Ascending aorta (tissue), 2 donors: Measurements from ENCODE around the gene APEH. TPM values are rescaled to one million over a fixed set of nuclear protein-coding genes. Genes with fewer than 3 reads are reported as not detected.

Experiments
- DNase-seq, 2 donors: peaks; one replicate each; pipeline ENCODE4 v3.0.0-alpha.2; 2019; ENCODE audit warnings: low spot score in 2 of 2
- H3K27ac ChIP-seq, 2 donors: fragments of 200-600 bp; sonication (generic); one replicate each; pipeline ENCODE4 v1.5.1; 2016 to 2017; ENCODE audit warnings: mild to moderate bottlenecking in 1 of 2
- H3K27me3 ChIP-seq: fragments of 200-600 bp; sonication (generic); one replicate; pipeline ENCODE4 v1.5.1; 2017
- H3K36me3 ChIP-seq, 2 donors: fragments of 200-600 bp; sonication (generic); one replicate each; pipeline ENCODE4 v1.5.1; 2016
- H3K4me1 ChIP-seq, 2 donors: fragments of 200-600 bp; sonication (generic); one replicate each; pipeline ENCODE4 v1.5.1; 2016 to 2017; ENCODE audit warnings: mild to moderate bottlenecking in 1 of 2
- H3K4me3 ChIP-seq, 2 donors: fragments of 200-600 bp; sonication (generic); one replicate each; pipeline ENCODE4 v1.5.1; 2016 to 2017; ENCODE audit warnings: mild to moderate bottlenecking in 1 of 2
- H3K9me3 ChIP-seq, 2 donors: fragments of 200-600 bp; sonication (generic); one replicate each; pipeline ENCODE4 v1.5.1; 2016
- CTCF ChIP-seq, 3 experiments: fragments of 200-600 bp in 2 of 3; fragments of 450-650 bp in 1 of 3; sonication (generic) in 2 of 3; IDR thresholded peaks; one replicate each; pipeline ENCODE4 v1.5.1; 2016 to 2019; ENCODE audit warnings: antibody characterized with exemption in 3 of 3, mild to moderate bottlenecking in 1 of 3, moderate library complexity in 1 of 3
- intact Hi-C: fragments of 100-400 bp; cut with DNase I; formaldehyde crosslinking; loops from one replicate; pipeline ENCODE4 v1.15.1; 2023
- total RNA-seq: library from RNA; depleted of rRNA; stranded (reverse); fragments of >200 nt; gene quantifications from one replicate; pipeline ENCODE4 v1.1.0, GENCODE V29; 2016

Gene APEH
- total RNA-seq, 1 donor from 2014 or later, result 79.5 TPM

- TF ChIP-seq CTCF (IDR thresholded peaks at IDR 0.05), result no peak
- peaks cover 5 to 8% of the 10 kb centered on the region in 2 donors for H3K4me1 ChIP-seq
- no peaks in the 10 kb centered on the region for H3K9me3 ChIP-seq
- no peak overlapping the region for H3K4me3 ChIP-seq
- intact Hi-C loops, result no loop called here
- DNase-seq, result no peak
- H3K27me3 ChIP-seq, result no peaks in the 10 kb centered on the region
- peak overlapping the region in 1 of 2 donors; percentile 55 for H3K27ac ChIP-seq
- no peaks in the 10 kb centered on the region for H3K36me3 ChIP-seq
These were observed 37.1 kb upstream of the APEH start for GRCh38 chr3:49636883-49637609.

- DNase-seq, result peak; percentile 32 to 80
- peaks cover 5 to 8% of the 10 kb centered on the region in 2 donors for H3K4me1 ChIP-seq
- H3K4me3 ChIP-seq, result no peak overlapping the region
- no peaks in the 10 kb centered on the region for H3K27me3 ChIP-seq
- no peaks in the 10 kb centered on the region for H3K9me3 ChIP-seq
- no peak for TF ChIP-seq CTCF (IDR thresholded peaks at IDR 0.05)
- intact Hi-C loops, result no loop called here
- H3K36me3 ChIP-seq, result no peaks in the 10 kb centered on the region
- peak overlapping the region; percentile 52 to 55 for H3K27ac ChIP-seq
These were observed 35.7 kb upstream of the APEH start for GRCh38 chr3:49638445-49638844.

GRCh38 chr3:49639551-49639950, 34.6 kb upstream of the APEH start:
- no peak overlapping the region for H3K4me3 ChIP-seq
- no peak for TF ChIP-seq CTCF (IDR thresholded peaks at IDR 0.05)
- no peaks in the 10 kb centered on the region for H3K27me3 ChIP-seq
- no peaks in the 10 kb centered on the region for H3K9me3 ChIP-seq
- intact Hi-C loops, result no loop called here
- H3K27ac ChIP-seq, result peak overlapping the region; percentile 52 to 55
- no peaks in the 10 kb centered on the region for H3K36me3 ChIP-seq
- H3K4me1 ChIP-seq, result peaks cover 5 to 8% of the 10 kb centered on the region in 2 donors
- no peak for DNase-seq

GRCh38 chr3:49641292-49641691, 32.9 kb upstream of the APEH start:
- Histone ChIP-seq H3K4me3 (no peak overlapping the region), H3K9me3 (no peaks in the 10 kb centered on the region), H3K27me3 (no peaks in the 10 kb centered on the region), H3K4me1 (peaks cover 5 to 8% of the 10 kb centered on the region in 2 donors), H3K36me3 (no peaks in the 10 kb centered on the region), H3K27ac (no peak overlapping the region)
- no peak for DNase-seq
- no peak for TF ChIP-seq CTCF (IDR thresholded peaks at IDR 0.05)
- intact Hi-C loops, result no loop called here

GRCh38 chr3:49641921-49642707, 32.0 kb upstream of the APEH start:
- Histone ChIP-seq H3K4me1 (peaks cover 5 to 8% of the 10 kb centered on the region in 2 donors), H3K9me3 (no peaks in the 10 kb centered on the region), H3K27ac (no peak overlapping the region), H3K27me3 (no peaks in the 10 kb centered on the region), H3K36me3 (no peaks in the 10 kb centered on the region), H3K4me3 (no peak overlapping the region)
- no peak for TF ChIP-seq CTCF (IDR thresholded peaks at IDR 0.05)
- no peak for DNase-seq
- intact Hi-C loops, result no loop called here
